NCI-H128 (cell line): ENCODE data around the gene ADAMTS4.

Source experiments
- DNase-seq: peaks from one replicate; lab custom pipeline; 2025; ENCODE audit not compliant: unreplicated experiment; lab: John Stamatoyannopoulos, UW

Gene ADAMTS4

GRCh38 chr1:161153682-161154337 lies 45.0 kb downstream of the ADAMTS4 start, which contains the start of gene UFC1:
UFC1 (plus strand) TSS chr1:161153978; CDS start chr1:161153998, 20 bp downstream.
- peak; percentile 73 for DNase-seq

GRCh38 chr1:161153176-161153575 lies 45.7 kb downstream of the ADAMTS4 start:
- DNase-seq: no peak

- DNase-seq: no peak
These were observed 53.0 kb downstream of the ADAMTS4 start for GRCh38 chr1:161145832-161146231.

- no peak for DNase-seq
These were observed 58.0 kb downstream of the ADAMTS4 start for GRCh38 chr1:161140755-161141400.

GRCh38 chr1:161139766-161140165 lies 59.1 kb downstream of the ADAMTS4 start:
- DNase-seq: peak; percentile 12

GRCh38 chr1:161138431-161138830 lies 60.4 kb downstream of the ADAMTS4 start:
- no peak for DNase-seq

GRCh38 chr1:161137881-161138280 lies 61.0 kb downstream of the ADAMTS4 start:
- no peak for DNase-seq
